Coronary artery (tissue), 2 donors: ENCODE results near the gene HDGFL3.

Experiments used
- DNase-seq: peaks from one replicate; pipeline ENCODE4 v3.0.0-alpha.2; 2017; ENCODE audit warnings: low spot score
- H3K27ac ChIP-seq, 2 donors: fragments of 200-600 bp; sonication (generic); one replicate each; pipeline ENCODE4 v1.5.1; 2016 to 2019
- H3K4me3 ChIP-seq: fragments of 200-600 bp; sonication (generic); 2 replicates; pipeline ENCODE4 v1.5.1; 2016; ENCODE audit warnings: mild to moderate bottlenecking, moderate library complexity
- CTCF ChIP-seq: fragments of 200-600 bp; sonication (generic); IDR thresholded peaks from one replicate; pipeline ENCODE4 v1.5.1; 2019; ENCODE audit warnings: antibody characterized with exemption

The HDGFL3 gene

GRCh38 chr15:83206526-83207008 lies 1.1 kb downstream of the HDGFL3 start:
- Histone ChIP-seq H3K27ac (peak overlapping the region; percentile 93 to 96), H3K4me3 (peak overlapping the region; percentile 87)
- no peak for TF ChIP-seq CTCF
- DNase-seq = no peak

GRCh38 chr15:83205725-83206324 lies 1.8 kb downstream of the HDGFL3 start:
- Histone ChIP-seq H3K4me3 (peak overlapping the region; percentile 87), H3K27ac (peak overlapping the region; percentile 93 to 96)
- no peak for DNase-seq
- TF ChIP-seq CTCF = no peak

- DNase-seq = no peak
- no peak for TF ChIP-seq CTCF
- Histone ChIP-seq H3K4me3 (no peak overlapping the region), H3K27ac (peak overlapping the region in 1 of 2 donors; percentile 6)
Measured at GRCh38 chr15:83204697-83205096, 2.9 kb downstream of the HDGFL3 start.

- DNase-seq = no peak
Measured at GRCh38 chr15:83203543-83203942, 4.1 kb downstream of the HDGFL3 start.

GRCh38 chr15:83200589-83200988 lies 7.0 kb downstream of the HDGFL3 start:
- no peak for TF ChIP-seq CTCF
- H3K27ac ChIP-seq = no peak overlapping the region
- H3K4me3 ChIP-seq = no peak overlapping the region
- DNase-seq = no peak

More at GRCh38 chr15:83203543-83203942, 4.1 kb downstream of the HDGFL3 start:
- Histone ChIP-seq H3K27ac (no peak overlapping the region), H3K4me3 (no peak overlapping the region)
- no peak for TF ChIP-seq CTCF

- TF ChIP-seq CTCF = no peak
- DNase-seq = no peak
- Histone ChIP-seq H3K27ac (no peak overlapping the region), H3K4me3 (no peak overlapping the region)
Measured at GRCh38 chr15:83200162-83200561, 7.5 kb downstream of the HDGFL3 start.

GRCh38 chr15:83199288-83199687 lies 8.3 kb downstream of the HDGFL3 start:
- Histone ChIP-seq H3K27ac (no peak overlapping the region), H3K4me3 (no peak overlapping the region)
- no peak for TF ChIP-seq CTCF
- no peak for DNase-seq
